ENCODE results near the gene KYAT1.
"Not testable (repeated sequence)": the region's sequence is repeated elsewhere in the genome, so short reads cannot be mapped to it uniquely, and the experiment has no call there.

Gene KYAT1

GRCh38 chr9:128870128-128870940 is 11.4 kb downstream of the KYAT1 start:
- no peak overlapping the region for H3K27ac ChIP-seq (ENCODE audit: low read length)
- peaks cover 6% of the 10 kb centered on the region for H3K36me3 ChIP-seq (ENCODE audit: control insufficient read depth, low read depth, low read length)
- no peak overlapping the region for H3K9ac ChIP-seq (ENCODE audit: low read length)
- H3K9me3 ChIP-seq (ENCODE audit: control insufficient read depth, low read depth, low read length): no peaks in the 10 kb centered on the region
- H3K27me3 ChIP-seq (ENCODE audit: control insufficient read depth, insufficient read depth, low read length): no peaks in the 10 kb centered on the region
- H3K4me3 ChIP-seq (ENCODE audit: low read length): no peak overlapping the region
- H3K4me1 ChIP-seq (ENCODE audit: control insufficient read depth, low read depth, low read length): no peaks in the 10 kb centered on the region

GRCh38 chr9:128863647-128864046 is 18.1 kb downstream of the KYAT1 start:
- no peaks in the 10 kb centered on the region for H3K4me1 ChIP-seq (ENCODE audit: control insufficient read depth, low read depth, low read length)
- H3K27ac ChIP-seq (ENCODE audit: low read length): no peak overlapping the region
- H3K9me3 ChIP-seq (ENCODE audit: control insufficient read depth, low read depth, low read length): no peaks in the 10 kb centered on the region
- H3K4me3 ChIP-seq (ENCODE audit: low read length): no peak overlapping the region
- no peaks in the 10 kb centered on the region for H3K36me3 ChIP-seq (ENCODE audit: control insufficient read depth, low read depth, low read length)
- no peak overlapping the region for H3K9ac ChIP-seq (ENCODE audit: low read length)
- H3K27me3 ChIP-seq (ENCODE audit: control insufficient read depth, insufficient read depth, low read length): no peaks in the 10 kb centered on the region

- Histone ChIP-seq H3K27me3 (ENCODE audit: control insufficient read depth, insufficient read depth, low read length) (no peaks in the 10 kb centered on the region), H3K9ac (ENCODE audit: low read length) (no peak overlapping the region), H3K36me3 (ENCODE audit: control insufficient read depth, low read depth, low read length) (no peaks in the 10 kb centered on the region), H3K4me1 (ENCODE audit: control insufficient read depth, low read depth, low read length) (no peaks in the 10 kb centered on the region), H3K27ac (ENCODE audit: low read length) (no peak overlapping the region), H3K4me3 (ENCODE audit: low read length) (no peak overlapping the region), H3K9me3 (ENCODE audit: control insufficient read depth, low read depth, low read length) (no peaks in the 10 kb centered on the region)
These were observed 19.3 kb downstream of the KYAT1 start for GRCh38 chr9:128862401-128862851.

- H3K4me3 ChIP-seq (ENCODE audit: low read length): no peak overlapping the region
- H3K27me3 ChIP-seq (ENCODE audit: control insufficient read depth, insufficient read depth, low read length): no peaks in the 10 kb centered on the region
- no peak overlapping the region for H3K27ac ChIP-seq (ENCODE audit: low read length)
- no peaks in the 10 kb centered on the region for H3K9me3 ChIP-seq (ENCODE audit: control insufficient read depth, low read depth, low read length)
- no peaks in the 10 kb centered on the region for H3K36me3 ChIP-seq (ENCODE audit: control insufficient read depth, low read depth, low read length)
- H3K4me1 ChIP-seq (ENCODE audit: control insufficient read depth, low read depth, low read length): no peaks in the 10 kb centered on the region
- no peak overlapping the region for H3K9ac ChIP-seq (ENCODE audit: low read length)
These were observed 20.2 kb downstream of the KYAT1 start for GRCh38 chr9:128861501-128861900.

GRCh38 chr9:128860937-128861336 is 20.8 kb downstream of the KYAT1 start:
- Histone ChIP-seq H3K9me3 (ENCODE audit: control insufficient read depth, low read depth, low read length) (no peaks in the 10 kb centered on the region), H3K27me3 (ENCODE audit: control insufficient read depth, insufficient read depth, low read length) (no peaks in the 10 kb centered on the region), H3K4me3 (ENCODE audit: low read length) (no peak overlapping the region), H3K27ac (ENCODE audit: low read length) (no peak overlapping the region), H3K36me3 (ENCODE audit: control insufficient read depth, low read depth, low read length) (no peaks in the 10 kb centered on the region), H3K4me1 (ENCODE audit: control insufficient read depth, low read depth, low read length) (no peaks in the 10 kb centered on the region), H3K9ac (ENCODE audit: low read length) (no peak overlapping the region)

- not testable (repeated sequence) for H3K27ac ChIP-seq (ENCODE audit: low read length); H3K4me3 ChIP-seq (ENCODE audit: low read length); H3K9me3 ChIP-seq (ENCODE audit: control insufficient read depth, low read depth, low read length); H3K4me1 ChIP-seq (ENCODE audit: control insufficient read depth, low read depth, low read length); H3K9ac ChIP-seq (ENCODE audit: low read length); H3K36me3 ChIP-seq (ENCODE audit: control insufficient read depth, low read depth, low read length); H3K27me3 ChIP-seq (ENCODE audit: control insufficient read depth, insufficient read depth, low read length)
These were observed 23.3 kb downstream of the KYAT1 start for GRCh38 chr9:128858476-128858875.

GRCh38 chr9:128854454-128854853 is 27.3 kb downstream of the KYAT1 start:
- not testable (repeated sequence) for H3K27me3 ChIP-seq (ENCODE audit: control insufficient read depth, insufficient read depth, low read length); H3K27ac ChIP-seq (ENCODE audit: low read length); H3K4me3 ChIP-seq (ENCODE audit: low read length); H3K4me1 ChIP-seq (ENCODE audit: control insufficient read depth, low read depth, low read length); H3K9ac ChIP-seq (ENCODE audit: low read length); H3K36me3 ChIP-seq (ENCODE audit: control insufficient read depth, low read depth, low read length); H3K9me3 ChIP-seq (ENCODE audit: control insufficient read depth, low read depth, low read length)

GRCh38 chr9:128852646-128853045 is 29.1 kb downstream of the KYAT1 start:
- not testable (repeated sequence) for H3K27ac ChIP-seq (ENCODE audit: low read length); H3K4me3 ChIP-seq (ENCODE audit: low read length); H3K27me3 ChIP-seq (ENCODE audit: control insufficient read depth, insufficient read depth, low read length); H3K36me3 ChIP-seq (ENCODE audit: control insufficient read depth, low read depth, low read length); H3K4me1 ChIP-seq (ENCODE audit: control insufficient read depth, low read depth, low read length); H3K9ac ChIP-seq (ENCODE audit: low read length); H3K9me3 ChIP-seq (ENCODE audit: control insufficient read depth, low read depth, low read length)

GRCh38 chr9:128851779-128852600 is 29.8 kb downstream of the KYAT1 start:
- H3K9ac ChIP-seq (ENCODE audit: low read length); H3K27me3 ChIP-seq (ENCODE audit: control insufficient read depth, insufficient read depth, low read length); H3K9me3 ChIP-seq (ENCODE audit: control insufficient read depth, low read depth, low read length); H3K4me3 ChIP-seq (ENCODE audit: low read length); H3K4me1 ChIP-seq (ENCODE audit: control insufficient read depth, low read depth, low read length); H3K36me3 ChIP-seq (ENCODE audit: control insufficient read depth, low read depth, low read length); H3K27ac ChIP-seq (ENCODE audit: low read length): not testable (repeated sequence)

- not testable (repeated sequence) for H3K27me3 ChIP-seq (ENCODE audit: control insufficient read depth, insufficient read depth, low read length); H3K27ac ChIP-seq (ENCODE audit: low read length); H3K4me1 ChIP-seq (ENCODE audit: control insufficient read depth, low read depth, low read length); H3K4me3 ChIP-seq (ENCODE audit: low read length); H3K36me3 ChIP-seq (ENCODE audit: control insufficient read depth, low read depth, low read length); H3K9me3 ChIP-seq (ENCODE audit: control insufficient read depth, low read depth, low read length); H3K9ac ChIP-seq (ENCODE audit: low read length)
These were observed 30.7 kb downstream of the KYAT1 start for GRCh38 chr9:128851024-128851423.

GRCh38 chr9:128847803-128848202 is 33.9 kb downstream of the KYAT1 start:
- H3K27ac ChIP-seq (ENCODE audit: low read length): no peak overlapping the region
- H3K36me3 ChIP-seq (ENCODE audit: control insufficient read depth, low read depth, low read length): no peaks in the 10 kb centered on the region
- H3K4me1 ChIP-seq (ENCODE audit: control insufficient read depth, low read depth, low read length): no peaks in the 10 kb centered on the region
- no peak overlapping the region for H3K9ac ChIP-seq (ENCODE audit: low read length)
- no peak overlapping the region for H3K4me3 ChIP-seq (ENCODE audit: low read length)
- H3K27me3 ChIP-seq (ENCODE audit: control insufficient read depth, insufficient read depth, low read length): no peaks in the 10 kb centered on the region
- no peaks in the 10 kb centered on the region for H3K9me3 ChIP-seq (ENCODE audit: control insufficient read depth, low read depth, low read length)

GRCh38 chr9:128846680-128847030 is 35.1 kb downstream of the KYAT1 start:
- Histone ChIP-seq H3K27ac (ENCODE audit: low read length) (no peak overlapping the region), H3K4me1 (ENCODE audit: control insufficient read depth, low read depth, low read length) (no peaks in the 10 kb centered on the region), H3K4me3 (ENCODE audit: low read length) (no peak overlapping the region), H3K9me3 (ENCODE audit: control insufficient read depth, low read depth, low read length) (no peaks in the 10 kb centered on the region), H3K27me3 (ENCODE audit: control insufficient read depth, insufficient read depth, low read length) (no peaks in the 10 kb centered on the region), H3K9ac (ENCODE audit: low read length) (no peak overlapping the region), H3K36me3 (ENCODE audit: control insufficient read depth, low read depth, low read length) (no peaks in the 10 kb centered on the region)
